ENCODE data around the gene TMEM120A.
A peak's percentile ranks its signal among the peaks of the same experiment; 100 is the strongest.
"Not testable (repeated sequence)": the region's sequence is repeated elsewhere in the genome, so short reads cannot be mapped to it uniquely, and the experiment has no call there.

Gene TMEM120A

GRCh38 chr7:75994388-75995051 lies at the start of gene TMEM120A:
Gene TMEM120A (minus strand): TSS chr7:75994595. CDS start chr7:75994570, 25 bp downstream.
- DNase-seq: peak; percentile 98

- no peak for DNase-seq
Measured at GRCh38 chr7:76040126-76040525, 45.7 kb upstream of the TMEM120A start.

GRCh38 chr7:76037310-76037709 lies 42.9 kb upstream of the TMEM120A start:
- no peak for DNase-seq

- DNase-seq: no peak
Measured at GRCh38 chr7:76031964-76032363, 37.6 kb upstream of the TMEM120A start.

- peak; percentile 23 for DNase-seq
Measured at GRCh38 chr7:76029682-76030081, 35.3 kb upstream of the TMEM120A start.

- DNase-seq: no peak
Measured at GRCh38 chr7:76023002-76023401, 28.6 kb upstream of the TMEM120A start.

GRCh38 chr7:76022026-76022780 lies 27.8 kb upstream of the TMEM120A start:
- no peak for DNase-seq

- DNase-seq: peak; percentile 75
Measured at GRCh38 chr7:76020031-76020714, 25.8 kb upstream of the TMEM120A start.

- not testable (repeated sequence) for DNase-seq
Measured at GRCh38 chr7:76018520-76018919, 24.1 kb upstream of the TMEM120A start.

GRCh38 chr7:76016191-76016947 lies 22.0 kb upstream of the TMEM120A start:
- no peak for DNase-seq

- DNase-seq: no peak
Measured at GRCh38 chr7:76011442-76011861, 17.1 kb upstream of the TMEM120A start.

GRCh38 chr7:76009672-76010600 lies 15.5 kb upstream of the TMEM120A start:
- no peak for DNase-seq

GRCh38 chr7:76008156-76008687 lies 13.8 kb upstream of the TMEM120A start:
- no peak for DNase-seq

GRCh38 chr7:76005004-76005403 lies 10.6 kb upstream of the TMEM120A start:
- DNase-seq: not testable (repeated sequence)

GRCh38 chr7:76003351-76003750 lies 9.0 kb upstream of the TMEM120A start:
- DNase-seq: no peak

GRCh38 chr7:76002822-76003221 lies 8.4 kb upstream of the TMEM120A start:
- no peak for DNase-seq

GRCh38 chr7:76002139-76002538 lies 7.7 kb upstream of the TMEM120A start:
- no peak for DNase-seq

GRCh38 chr7:76000566-76000965 lies 6.2 kb upstream of the TMEM120A start:
- DNase-seq: no peak

GRCh38 chr7:75998038-75998437 lies 3.6 kb upstream of the TMEM120A start:
- no peak for DNase-seq

GRCh38 chr7:75996476-75996875 lies 2.1 kb upstream of the TMEM120A start:
- DNase-seq: no peak

GRCh38 chr7:75995996-75996395 lies 1.6 kb upstream of the TMEM120A start:
- no peak for DNase-seq

- no peak for DNase-seq
Measured at GRCh38 chr7:75995052-75995471, 667 bp upstream of the TMEM120A start.
